Gastrocnemius medialis (tissue), 4 donors: ENCODE results near the gene PKIB.

Experiments
- CTCF ChIP-seq, 5 experiments: fragments of 450-650 bp in 3 of 5; fragments of 200-600 bp in 2 of 5; sonication (generic) in 2 of 5; IDR thresholded peaks in 4 of 5; conservative IDR thresholded peaks in 1 of 5; 1 replicate in 4 of 5; 2 replicates in 1 of 5; pipeline ENCODE4 v1.5.1; 2016 to 2019; ENCODE audit warnings: antibody characterized with exemption in 5 of 5, mild to moderate bottlenecking in 3 of 5, moderate library complexity in 3 of 5
- POLR2A ChIP-seq, 2 donors: fragments of 450-650 bp; IDR thresholded peaks; one replicate each; pipeline ENCODE4 v1.6.1; 2017; ENCODE audit warnings: antibody characterized with exemption in 2 of 2, mild to moderate bottlenecking in 2 of 2, moderate library complexity in 2 of 2

DNA sequence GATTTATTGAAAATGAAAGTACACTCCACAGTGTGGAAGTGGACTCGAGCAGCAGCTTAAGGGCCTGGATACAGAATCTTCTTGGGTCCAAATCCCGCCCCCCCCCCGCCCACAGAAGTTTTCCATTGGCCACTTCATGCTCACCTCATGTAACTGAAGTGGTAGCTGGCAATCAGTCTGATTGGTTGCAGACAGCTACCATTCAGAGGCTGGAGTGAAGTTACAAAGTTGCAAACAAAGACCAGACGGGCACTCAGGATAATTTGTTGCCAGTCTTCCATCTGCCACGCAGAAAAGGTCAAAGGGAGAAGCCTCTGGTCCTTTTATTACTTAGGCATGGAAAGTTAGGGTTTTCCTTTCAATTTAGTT lies 143.5 kb downstream of the PKIB start:
- TF ChIP-seq CTCF (IDR thresholded peaks at IDR 0.05 in 4 of 5, conservative IDR thresholded peaks at IDR 0.05 in 1 of 5) (no peak), POLR2A (IDR thresholded peaks at IDR 0.05) (peak in 1 of 2 donors; percentile 26)
